ENCODE results near the gene FBXO2.

Gene FBXO2

GRCh38 chr1:11701551-11701961, 47.3 kb upstream of the FBXO2 start:
- Histone ChIP-seq H3F3A (ENCODE audit: insufficient read depth, low read length) (no peaks in the 10 kb centered on the region), H3K4me2 (ENCODE audit: low read depth, low read length) (no peak overlapping the region), H3K27ac (ENCODE audit: low read length) (no peak overlapping the region), H3K9me2 (replicated peaks; ENCODE audit: insufficient read depth, low read length) (no peaks in the 10 kb centered on the region), H3K79me2 (ENCODE audit: low read length) (no peaks in the 10 kb centered on the region), H3K4me3 (ENCODE audit: low read length) (no peak overlapping the region), H3K36me3 (replicated peaks; ENCODE audit: insufficient read depth, low read length) (no peaks in the 10 kb centered on the region), H4K20me1 (ENCODE audit: insufficient read depth, low read length) (no peaks in the 10 kb centered on the region), H3K9me3 (replicated peaks; ENCODE audit: insufficient read depth, low read length) (no peaks in the 10 kb centered on the region), H3K27me3 (replicated peaks; ENCODE audit: insufficient read depth, low read length) (peaks cover 91% of the 10 kb centered on the region), H2AFZ (ENCODE audit: low read length) (no peak overlapping the region), H3K4me1 (ENCODE audit: low read length) (no peaks in the 10 kb centered on the region), H3K9ac (ENCODE audit: low read length) (no peak overlapping the region)
- no peak for DNase-seq
- no peak for TF ChIP-seq CTCF (IDR thresholded peaks at IDR 0.05; ENCODE audit: low read length)
- no peak for TF ChIP-seq EZH2phosphoT487 (IDR thresholded peaks at IDR 0.05; ENCODE audit: low read length)
- TF ChIP-seq EZH2 (optimal IDR thresholded peaks at IDR 0.05; ENCODE audit: low read depth, low read length): no peak

GRCh38 chr1:11700601-11701467, 46.6 kb upstream of the FBXO2 start:
- H3K9me2 ChIP-seq (replicated peaks; ENCODE audit: insufficient read depth, low read length): no peaks in the 10 kb centered on the region
- no peak overlapping the region for H3K27ac ChIP-seq (ENCODE audit: low read length)
- H4K20me1 ChIP-seq (ENCODE audit: insufficient read depth, low read length): no peaks in the 10 kb centered on the region
- no peaks in the 10 kb centered on the region for H3F3A ChIP-seq (ENCODE audit: insufficient read depth, low read length)
- no peaks in the 10 kb centered on the region for H3K79me2 ChIP-seq (ENCODE audit: low read length)
- H3K27me3 ChIP-seq (replicated peaks; ENCODE audit: insufficient read depth, low read length): peaks cover 87% of the 10 kb centered on the region
- H3K4me1 ChIP-seq (ENCODE audit: low read length): no peaks in the 10 kb centered on the region
- H2AFZ ChIP-seq (ENCODE audit: low read length): no peak overlapping the region
- no peaks in the 10 kb centered on the region for H3K36me3 ChIP-seq (replicated peaks; ENCODE audit: insufficient read depth, low read length)
- no peak for DNase-seq
- TF ChIP-seq EZH2 (optimal IDR thresholded peaks at IDR 0.05; ENCODE audit: low read depth, low read length): no peak
- TF ChIP-seq CTCF (IDR thresholded peaks at IDR 0.05; ENCODE audit: low read length): no peak
- TF ChIP-seq EZH2phosphoT487 (IDR thresholded peaks at IDR 0.05; ENCODE audit: low read length): no peak
- H3K9me3 ChIP-seq (replicated peaks; ENCODE audit: insufficient read depth, low read length): no peaks in the 10 kb centered on the region
- no peak overlapping the region for H3K4me2 ChIP-seq (ENCODE audit: low read depth, low read length)
- no peak overlapping the region for H3K4me3 ChIP-seq (ENCODE audit: low read length)
- no peak overlapping the region for H3K9ac ChIP-seq (ENCODE audit: low read length)

- no peaks in the 10 kb centered on the region for H3K79me2 ChIP-seq (ENCODE audit: low read length)
- no peak overlapping the region for H2AFZ ChIP-seq (ENCODE audit: low read length)
- H4K20me1 ChIP-seq (ENCODE audit: insufficient read depth, low read length): no peaks in the 10 kb centered on the region
- no peaks in the 10 kb centered on the region for H3K36me3 ChIP-seq (replicated peaks; ENCODE audit: insufficient read depth, low read length)
- no peak overlapping the region for H3K27ac ChIP-seq (ENCODE audit: low read length)
- H3K9me3 ChIP-seq (replicated peaks; ENCODE audit: insufficient read depth, low read length): no peaks in the 10 kb centered on the region
- no peaks in the 10 kb centered on the region for H3K4me1 ChIP-seq (ENCODE audit: low read length)
- H3F3A ChIP-seq (ENCODE audit: insufficient read depth, low read length): no peaks in the 10 kb centered on the region
- peaks cover 83% of the 10 kb centered on the region for H3K27me3 ChIP-seq (replicated peaks; ENCODE audit: insufficient read depth, low read length)
- H3K9me2 ChIP-seq (replicated peaks; ENCODE audit: insufficient read depth, low read length): no peaks in the 10 kb centered on the region
- DNase-seq: no peak
- H3K4me3 ChIP-seq (ENCODE audit: low read length): no peak overlapping the region
- no peak for TF ChIP-seq CTCF (IDR thresholded peaks at IDR 0.05; ENCODE audit: low read length)
- TF ChIP-seq EZH2phosphoT487 (IDR thresholded peaks at IDR 0.05; ENCODE audit: low read length): no peak
- no peak for TF ChIP-seq EZH2 (optimal IDR thresholded peaks at IDR 0.05; ENCODE audit: low read depth, low read length)
- no peak overlapping the region for H3K9ac ChIP-seq (ENCODE audit: low read length)
- H3K4me2 ChIP-seq (ENCODE audit: low read depth, low read length): no peak overlapping the region
Observed at GRCh38 chr1:11697893-11698210, 43.6 kb upstream of the FBXO2 start.

All from MM.1S (cell line).